H1 (cell line): ENCODE data around the gene STX12. TPM values are rescaled to one million over a fixed set of nuclear protein-coding genes. Genes with fewer than 3 reads are reported as not detected.
A peak's percentile ranks its signal among the peaks of the same experiment; 100 is the strongest.

ENCODE experiments used
- CTCF ChIA-PET: fragments of 300-600 bp; sonication (Branson Sonifier 250); formaldehyde crosslinking; loops from one replicate; lab custom pipeline; 2021; ENCODE audit not compliant: partially characterized antibody; lab: Charles Lee
- POLR2A ChIA-PET: fragments of 300-600 bp; sonication (Branson Sonifier 250); formaldehyde crosslinking; loops from one replicate; lab custom pipeline; 2021; ENCODE audit warnings: inconsistent platforms; ENCODE audit not compliant: partially characterized antibody; lab: Charles Lee
- DNase-seq, 2 experiments: peaks; one replicate each; pipeline versions ENCODE4 v3.0.0 to v3.0.0-alpha.2; 2010 to 2022; ENCODE audit warnings: low spot score in 2 of 2, low read depth in 1 of 2, mixed read lengths in 1 of 2
- FAIRE-seq: peaks from 2 replicates; lab custom pipeline; 2011; peaks lifted over from hg19 to GRCh38; lab: Jason Lieb, UNC
- H2AFZ ChIP-seq: 2 replicates; pipeline ENCODE4 v1.8.1; 2012; ENCODE audit warnings: low read length, inconsistent platforms
- H2AK5ac ChIP-seq: 2 replicates; pipeline ENCODE4 v1.6.1; 2013; ENCODE audit warnings: low read depth, low read length
- H2BK120ac ChIP-seq: replicated peaks from 2 replicates; pipeline ENCODE3; 2013; ENCODE audit warnings: low read depth, low read length, inconsistent platforms
- H2BK12ac ChIP-seq: 2 replicates; pipeline ENCODE4 v1.6.1; 2013; ENCODE audit warnings: low read depth, low read length
- H2BK15ac ChIP-seq: 2 replicates; pipeline ENCODE4 v1.6.1; 2013; ENCODE audit warnings: low read length
- H2BK20ac ChIP-seq: 2 replicates; pipeline ENCODE4 v1.6.1; 2013; ENCODE audit warnings: low read length
- H2BK5ac ChIP-seq: 2 replicates; pipeline ENCODE4 v1.6.1; 2013; ENCODE audit warnings: low read depth, low read length
- H3K14ac ChIP-seq: 2 replicates; pipeline ENCODE4 v1.6.1; 2013; ENCODE audit warnings: inconsistent platforms; ENCODE audit not compliant: insufficient read length
- H3K18ac ChIP-seq: 2 replicates; pipeline ENCODE4 v1.6.1; 2013; ENCODE audit warnings: low read length; ENCODE audit errors: extremely low read depth
- H3K23ac ChIP-seq: 2 replicates; pipeline ENCODE4 v1.6.1; 2013; ENCODE audit warnings: inconsistent platforms; ENCODE audit not compliant: insufficient read length
- H3K23me2 ChIP-seq: 2 replicates; pipeline ENCODE4 v1.6.1; 2013; ENCODE audit warnings: low read depth, low read length
- H3K27ac ChIP-seq: 2 replicates; pipeline ENCODE4 v1.6.1; 2011; ENCODE audit warnings: low read depth, low read length, inconsistent platforms
- H3K27me3 ChIP-seq, 4 experiments: replicated peaks in 1 of 4; 1 replicate in 1 of 4; 2 replicates in 3 of 4; pipeline versions ENCODE4 v1.6.1 to v1.8.1; 2011 to 2013; ENCODE audit warnings: low read length in 3 of 4, mild to moderate bottlenecking in 3 of 4, inconsistent platforms in 2 of 4, mixed read lengths in 2 of 4, moderate library complexity in 1 of 4; ENCODE audit not compliant: control insufficient read depth in 3 of 4, insufficient read depth in 3 of 4; ENCODE audit errors: extremely low read depth in 1 of 4
- H3K36me3 ChIP-seq, 4 experiments: 2 replicates each; pipeline versions ENCODE4 v1.6.1 to v1.8.1; 2011 to 2013; ENCODE audit warnings: mild to moderate bottlenecking in 4 of 4, low read length in 3 of 4, moderate library complexity in 2 of 4, control low read depth in 1 of 4, inconsistent platforms in 1 of 4; ENCODE audit not compliant: insufficient read depth in 4 of 4, control insufficient read depth in 2 of 4
- H3K4ac ChIP-seq: replicated peaks from 2 replicates; pipeline ENCODE3; 2013; ENCODE audit warnings: low read length, low read depth, mixed read lengths, inconsistent platforms; ENCODE audit not compliant: insufficient read length
- H3K4me1 ChIP-seq, 4 experiments: replicated peaks in 1 of 4; 1 replicate in 1 of 4; 2 replicates in 3 of 4; pipeline versions ENCODE4 v1.6.1 to v1.8.1; 2011 to 2013; ENCODE audit warnings: low read length in 3 of 4, inconsistent platforms in 2 of 4, mixed read lengths in 1 of 4; ENCODE audit not compliant: insufficient read depth in 4 of 4, control insufficient read depth in 3 of 4
- H3K4me2 ChIP-seq, 2 experiments: 2 replicates each; pipeline versions ENCODE4 v1.6.1 to v1.8.1; 2011 to 2013; ENCODE audit warnings: low read depth in 2 of 2, low read length in 2 of 2, control low read depth in 1 of 2, inconsistent platforms in 1 of 2, mild to moderate bottlenecking in 1 of 2; ENCODE audit not compliant: insufficient read depth in 1 of 2
- H3K4me3 ChIP-seq, 4 experiments: fragments of 200-600, 300-600 bp in 1 of 4; sonication (generic), shearing (Covaris generic), sonication (Bioruptor Twin) in 1 of 4; 2 replicates each; pipeline versions ENCODE4 v1.5.1 to v1.8.1; 2011 to 2016; ENCODE audit warnings: low read length in 4 of 4, low read depth in 3 of 4, control low read depth in 2 of 4, inconsistent platforms in 2 of 4, mild to moderate bottlenecking in 2 of 4, mixed read lengths in 1 of 4, moderate library complexity in 1 of 4; ENCODE audit not compliant: insufficient read depth in 2 of 4; ENCODE audit errors: extremely low read depth in 1 of 4
- H3K56ac ChIP-seq: replicated peaks from 2 replicates; pipeline ENCODE3; 2013; ENCODE audit warnings: low read depth, mild to moderate bottlenecking, mixed read lengths, low read length, inconsistent platforms; ENCODE audit not compliant: insufficient read length
- H3K79me1 ChIP-seq: 2 replicates; pipeline ENCODE4 v1.6.1; 2013; ENCODE audit warnings: low read depth, low read length, control low read depth
- H3K79me2 ChIP-seq, 2 experiments: 2 replicates each; pipeline versions ENCODE4 v1.6.1 to v1.8.1; 2012 to 2013; ENCODE audit warnings: low read length in 2 of 2, mild to moderate bottlenecking in 2 of 2, inconsistent platforms in 1 of 2; ENCODE audit not compliant: insufficient read depth in 2 of 2, control insufficient read depth in 1 of 2
- H3K9ac ChIP-seq, 4 experiments: replicated peaks in 1 of 4; 1 replicate in 1 of 4; 2 replicates in 3 of 4; pipeline versions ENCODE4 v1.6.1 to v1.8.1; 2011 to 2013; ENCODE audit warnings: low read depth in 3 of 4, low read length in 3 of 4, control low read depth in 2 of 4, mild to moderate bottlenecking in 2 of 4, moderate library complexity in 2 of 4, inconsistent platforms in 1 of 4; ENCODE audit errors: extremely low read depth in 1 of 4
- H3K9me3 ChIP-seq, 2 experiments: 2 replicates each; pipeline versions ENCODE4 v1.6.1 to v1.8.1; 2012 to 2013; ENCODE audit warnings: mild to moderate bottlenecking in 2 of 2, moderate library complexity in 2 of 2, control low read depth in 1 of 2, inconsistent platforms in 1 of 2, low read depth in 1 of 2, low read length in 1 of 2, mixed read lengths in 1 of 2; ENCODE audit not compliant: insufficient read depth in 2 of 2
- H4K20me1 ChIP-seq, 2 experiments: replicated peaks in 1 of 2; 2 replicates each; pipeline versions ENCODE3 to v1.8.1; 2011 to 2013; ENCODE audit warnings: inconsistent platforms in 2 of 2, low read length in 2 of 2, mild to moderate bottlenecking in 1 of 2; ENCODE audit not compliant: insufficient read depth in 2 of 2, control insufficient read depth in 1 of 2
- H4K5ac ChIP-seq: 2 replicates; pipeline ENCODE4 v1.6.1; 2013; ENCODE audit warnings: low read length, low read depth, mixed read lengths, inconsistent platforms; ENCODE audit not compliant: insufficient read length
- H4K8ac ChIP-seq: 2 replicates; pipeline ENCODE4 v1.8.0; 2013; ENCODE audit warnings: mild to moderate bottlenecking, moderate library complexity, low read length, inconsistent platforms; ENCODE audit not compliant: insufficient read depth; ENCODE audit errors: extremely low read depth
- H4K91ac ChIP-seq: replicated peaks from 2 replicates; pipeline ENCODE3; 2013; ENCODE audit warnings: low read length, mixed read lengths, inconsistent platforms; ENCODE audit not compliant: insufficient read length
- CTCF ChIP-seq, 3 experiments: IDR thresholded peaks; 1 replicate in 2 of 3; 2 replicates in 1 of 3; pipeline versions ENCODE4 v1.5.1 to v1.6.1; 2011; ENCODE audit warnings: low read length in 3 of 3, mild to moderate bottlenecking in 3 of 3, inconsistent platforms in 2 of 3, low read depth in 1 of 3, moderate library complexity in 1 of 3; ENCODE audit not compliant: insufficient read depth in 1 of 3; ENCODE audit errors: control extremely low read depth in 1 of 3
- POLR2AphosphoS5 ChIP-seq: IDR thresholded peaks from 2 replicates; pipeline ENCODE4 v1.6.1; 2011; ENCODE audit warnings: low read depth, low read length
- WGBS, 2 experiments: shearing (Covaris generic) in 1 of 2; methylation state at CpG; one replicate each; pipeline versions ENCODE4 v1.1.6 to v1.1.7; 2013 to 2015; ENCODE audit warnings: low lambda C conversion rate in 2 of 2, mixed read lengths in 2 of 2, inconsistent platforms in 1 of 2, low coverage in 1 of 2, missing lambda C conversion rate in 1 of 2; ENCODE audit not compliant: insufficient replicate concordance in 2 of 2, insufficient coverage in 1 of 2, insufficient read length in 1 of 2; ENCODE audit errors: extremely low coverage in 1 of 2, missing lambda C conversion rate in 1 of 2; 5-methylcytosine and 5-hydroxymethylcytosine counted together
- polyA plus RNA-seq, 7 experiments: library from polyadenylated mRNA; depleted of rRNA in 3 of 7; stranded (reverse) in 5 of 7; unstranded in 2 of 7; fragments of >200 nt in 5 of 7; fragments of 200-250 nt in 2 of 7; gene quantifications; 1 replicate in 5 of 7; 2 replicates in 1 of 7; 4 replicates in 1 of 7; pipeline versions ENCODE4 v1.2.1 to v1.2.3, GENCODE V29; 2011 to 2013; ENCODE audit warnings: missing spikeins in 2 of 7, mixed read lengths in 2 of 7
- total RNA-seq: library from RNA; stranded (reverse); fragmentation: NEBNext Ultra II Directional; extraction: Animal tissue kit (Norgen Biotek cat#: 25700); gene quantifications from 2 replicates; pipeline ENCODE4 v1.2.1, GENCODE V29; 2021

STX12 gene
- total and polyA plus RNA-seq, 2 of the 8 experiments (the other 6 are each of a cell fraction or from before 2014, with no cell fraction given) = 3.7 to 11.0 TPM

- no peak overlapping the region for H3K14ac ChIP-seq
- CTCF ChIA-PET = interaction anchor here (0.8 to 2.4 kb wide), 3 partner anchors 14 to 75 kb away, joined by 3 to 12 read pairs (median 3); no protein-coding TSS in a partner anchor
Measured at GRCh38 chr1:27744556-27744955, 28.5 kb upstream of the STX12 start.

More at GRCh38 chr1:27744556-27744955, 28.5 kb upstream of the STX12 start:
- H2BK5ac ChIP-seq = no peak overlapping the region
- no peak overlapping the region for H3K23ac ChIP-seq
- no peaks in the 10 kb centered on the region for H3K23me2 ChIP-seq
- peaks cover 0 to 24% (median 10%) of the 10 kb centered on the region in 4 experiments; a peak in 5 of 8 replicates for H3K36me3 ChIP-seq
- H3K56ac ChIP-seq = no peak overlapping the region
- no peaks in the 10 kb centered on the region for H3K9me3 ChIP-seq
- no peak overlapping the region for H2AK5ac ChIP-seq
- no peak overlapping the region for H4K8ac ChIP-seq
- H3K4me2 ChIP-seq = no peak overlapping the region
- POLR2A ChIA-PET = interaction anchor here (0.9 to 1.6 kb wide), 2 partner anchors 19 to 25 kb away, joined by 3 read pairs; partner anchors contain the start of gene FAM76A
- H2BK15ac ChIP-seq = no peak overlapping the region
- 87% methylated on average over 5 of the region's 5 CpGs; no CpG with 5 or more reads in 1 of the 2 experiments for WGBS, 2 experiments
- H3K9ac ChIP-seq = no peak overlapping the region
- no peak overlapping the region for H3K4me3 ChIP-seq
- H4K20me1 ChIP-seq = no peaks in the 10 kb centered on the region
- H3K79me2 ChIP-seq = no peaks in the 10 kb centered on the region
- no peaks in the 10 kb centered on the region for H3K79me1 ChIP-seq
- H2AFZ ChIP-seq = no peak overlapping the region
- no peak overlapping the region for H4K5ac ChIP-seq
- TF ChIP-seq POLR2AphosphoS5 (no peak), CTCF (IDR thresholded peaks at IDR 0.05; ENCODE audit: control extremely low read depth in 1 of 3, insufficient read depth in 1 of 3, low read depth in 1 of 3, low read length in 3 of 3) (peak in 1 of 3 experiments; percentile 18; a peak in 1 of 4 replicates)
- H2BK12ac ChIP-seq = no peak overlapping the region
- H3K4ac ChIP-seq = no peak overlapping the region
- DNase-seq (no peak), FAIRE-seq (no peak)
- no peaks in the 10 kb centered on the region for H3K4me1 ChIP-seq
- H4K91ac ChIP-seq = no peak overlapping the region
- H3K27me3 ChIP-seq = no peaks in the 10 kb centered on the region
- no peak overlapping the region for H3K27ac ChIP-seq
- no peak overlapping the region for H2BK20ac ChIP-seq
- no peak overlapping the region for H2BK120ac ChIP-seq
- H3K18ac ChIP-seq = no peak overlapping the region
